ENCODE measurements around the gene WNT3.
A peak's percentile ranks its signal among the peaks of the same experiment; 100 is the strongest.

The WNT3 gene

DNA sequence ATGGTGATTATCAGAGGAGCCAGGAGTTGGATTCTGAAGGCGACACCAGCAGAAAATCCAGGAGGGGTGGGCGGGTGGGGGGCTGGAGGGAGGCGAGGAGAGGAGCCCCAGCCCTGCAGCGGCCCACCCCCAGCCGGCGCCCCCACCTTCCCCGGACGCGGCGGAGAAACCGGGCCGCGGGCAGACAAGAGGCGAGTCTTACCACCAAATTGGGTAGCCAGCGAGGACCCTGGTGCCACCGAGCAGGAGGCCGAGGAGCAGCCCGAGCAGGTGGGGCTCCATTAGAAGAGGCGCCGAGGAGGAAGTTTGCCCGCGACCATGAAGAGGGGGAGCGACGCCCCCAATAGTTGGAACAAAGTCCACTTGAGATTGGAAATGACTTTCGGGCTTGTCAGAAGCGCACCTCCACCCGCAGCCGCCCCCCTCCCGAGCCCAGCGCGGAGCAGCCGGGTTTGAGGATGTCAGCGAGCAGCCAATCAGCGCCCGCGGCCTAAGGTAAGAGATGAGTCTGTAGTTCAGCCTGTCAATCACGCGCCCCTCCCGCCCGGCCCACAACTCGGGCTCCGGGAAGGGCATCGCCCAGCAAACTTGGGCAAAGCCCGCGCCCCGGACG is at the start of gene WNT3:
Gene WNT3 (minus strand): TSS at position 377 of the 613 bp plus-strand sequence. CDS start 95 bp downstream, at position 282.
- DNase-seq (ENCODE audit: low read depth in 2 of 2): no peak
- no peak within 1 kb of the TSS for H3K4me3 ChIP-seq (replicated peaks in 1 of 2; ENCODE audit: low read depth in 2 of 2, low read length in 2 of 2)

GRCh38 chr17:46866747-46867146 is 48.3 kb upstream of the WNT3 start:
- TF ChIP-seq, protein P1, sequence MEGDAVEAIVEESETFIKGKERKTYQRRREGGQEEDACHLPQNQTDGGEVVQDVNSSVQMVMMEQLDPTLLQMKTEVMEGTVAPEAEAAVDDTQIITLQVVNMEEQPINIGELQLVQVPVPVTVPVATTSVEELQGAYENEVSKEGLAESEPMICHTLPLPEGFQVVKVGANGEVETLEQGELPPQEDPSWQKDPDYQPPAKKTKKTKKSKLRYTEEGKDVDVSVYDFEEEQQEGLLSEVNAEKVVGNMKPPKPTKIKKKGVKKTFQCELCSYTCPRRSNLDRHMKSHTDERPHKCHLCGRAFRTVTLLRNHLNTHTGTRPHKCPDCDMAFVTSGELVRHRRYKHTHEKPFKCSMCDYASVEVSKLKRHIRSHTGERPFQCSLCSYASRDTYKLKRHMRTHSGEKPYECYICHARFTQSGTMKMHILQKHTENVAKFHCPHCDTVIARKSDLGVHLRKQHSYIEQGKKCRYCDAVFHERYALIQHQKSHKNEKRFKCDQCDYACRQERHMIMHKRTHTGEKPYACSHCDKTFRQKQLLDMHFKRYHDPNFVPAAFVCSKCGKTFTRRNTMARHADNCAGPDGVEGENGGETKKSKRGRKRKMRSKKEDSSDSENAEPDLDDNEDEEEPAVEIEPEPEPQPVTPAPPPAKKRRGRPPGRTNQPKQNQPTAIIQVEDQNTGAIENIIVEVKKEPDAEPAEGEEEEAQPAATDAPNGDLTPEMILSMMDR (IDR thresholded peaks at IDR 0.05; ENCODE audit: low read depth, low read length): no peak
- no peak for DNase-seq (ENCODE audit: low read depth in 2 of 2)
- no peak overlapping the region for H3K4me3 ChIP-seq (replicated peaks in 1 of 2; ENCODE audit: low read depth in 2 of 2, low read length in 2 of 2)

More for the DNA sequence above, at the start of gene WNT3:
- TF ChIP-seq, protein P1 (IDR thresholded peaks at IDR 0.05; ENCODE audit: low read depth, low read length): no peak

- no peak overlapping the region for H3K4me3 ChIP-seq (replicated peaks in 1 of 2; ENCODE audit: low read depth in 2 of 2, low read length in 2 of 2)
- TF ChIP-seq, protein P1 (IDR thresholded peaks at IDR 0.05; ENCODE audit: low read depth, low read length): no peak
- no peak for DNase-seq (ENCODE audit: low read depth in 2 of 2)
Measured at GRCh38 chr17:46866325-46866724, 47.8 kb upstream of the WNT3 start.

GRCh38 chr17:46865100-46865499 is 46.6 kb upstream of the WNT3 start:
- peak in 1 of 2 donors; percentile 2 for DNase-seq (ENCODE audit: low read depth in 2 of 2)
- H3K4me3 ChIP-seq (replicated peaks in 1 of 2; ENCODE audit: low read depth in 2 of 2, low read length in 2 of 2): no peak overlapping the region
- TF ChIP-seq, protein P1 (IDR thresholded peaks at IDR 0.05; ENCODE audit: low read depth, low read length): no peak

DNA sequence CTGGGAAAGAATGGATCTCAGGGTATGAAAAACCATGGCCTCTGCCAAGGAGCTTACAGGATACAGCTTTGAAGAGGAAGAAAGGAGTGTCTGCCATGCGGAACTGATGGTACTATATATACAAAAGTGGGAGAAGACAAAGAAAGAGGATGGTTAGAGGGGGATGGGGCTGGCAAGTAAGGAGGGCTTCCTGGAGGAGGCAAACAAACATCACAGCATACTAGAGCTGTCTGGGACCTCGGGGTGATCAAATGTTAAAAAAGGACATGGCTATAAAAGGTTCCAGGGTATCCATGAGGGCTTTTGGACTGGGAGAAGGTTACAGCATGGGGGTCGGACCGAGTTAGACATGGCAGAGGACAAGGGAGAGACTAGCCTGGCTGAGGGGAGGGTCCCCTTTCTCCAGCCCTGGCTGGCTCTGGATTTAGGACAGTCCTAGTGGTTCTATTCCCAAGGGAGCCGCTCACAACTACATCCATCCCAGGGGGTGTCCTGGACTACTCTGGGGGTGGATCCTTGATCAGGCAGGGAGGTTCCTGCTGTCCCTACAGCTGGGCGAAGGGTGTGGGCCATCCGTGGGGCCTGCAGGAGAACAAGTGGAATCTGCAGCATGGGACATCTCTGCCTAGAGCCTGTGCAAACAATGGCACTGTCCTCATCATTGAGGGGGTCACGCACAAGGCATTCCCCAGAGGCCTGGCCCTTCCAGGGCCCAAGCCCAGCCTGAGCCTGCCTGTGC is 45.1 kb upstream of the WNT3 start:
- DNase-seq (ENCODE audit: low read depth in 2 of 2): no peak
- H3K4me3 ChIP-seq (replicated peaks in 1 of 2; ENCODE audit: low read depth in 2 of 2, low read length in 2 of 2): no peak overlapping the region
- TF ChIP-seq, protein P1 (IDR thresholded peaks at IDR 0.05; ENCODE audit: low read depth, low read length): no peak

DNA sequence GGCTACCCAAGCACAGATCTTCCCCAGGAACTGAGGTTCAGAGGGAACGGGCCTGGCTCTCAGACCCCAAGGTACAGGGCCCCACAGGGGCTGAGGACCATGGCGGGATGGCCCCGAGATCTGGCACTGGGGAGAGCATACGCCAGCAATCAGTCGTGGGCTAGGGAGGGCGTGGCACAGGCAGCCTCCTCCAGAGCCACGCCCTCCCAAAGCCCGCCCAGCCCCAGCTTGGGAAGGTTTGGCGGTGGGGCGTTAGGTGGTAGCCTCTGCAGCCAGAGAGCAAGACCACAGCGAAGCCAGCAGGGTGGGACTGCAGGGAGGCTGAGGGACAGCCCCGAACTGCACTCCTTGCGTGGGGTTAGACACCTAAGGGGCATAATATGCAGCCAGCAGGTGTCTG is 44.5 kb upstream of the WNT3 start:
- no peak overlapping the region for H3K4me3 ChIP-seq (replicated peaks in 1 of 2; ENCODE audit: low read depth in 2 of 2, low read length in 2 of 2)
- TF ChIP-seq, protein P1 (IDR thresholded peaks at IDR 0.05; ENCODE audit: low read depth, low read length): no peak
- no peak for DNase-seq (ENCODE audit: low read depth in 2 of 2)
